ENCODE data around the gene DENND4A.
"Not testable (repeated sequence)": the region's sequence is repeated elsewhere in the genome, so short reads cannot be mapped to it uniquely, and the experiment has no call there.

DENND4A gene

GRCh38 chr15:65757256-65757655 is 34.8 kb downstream of the DENND4A start:
- no peak for DNase-seq (ENCODE audit: low spot score)

GRCh38 chr15:65752151-65752700 is 39.9 kb downstream of the DENND4A start:
- no peak for DNase-seq (ENCODE audit: low spot score)

- no peak for DNase-seq (ENCODE audit: low spot score)
These were observed 40.7 kb downstream of the DENND4A start for GRCh38 chr15:65751431-65751830.

DNA sequence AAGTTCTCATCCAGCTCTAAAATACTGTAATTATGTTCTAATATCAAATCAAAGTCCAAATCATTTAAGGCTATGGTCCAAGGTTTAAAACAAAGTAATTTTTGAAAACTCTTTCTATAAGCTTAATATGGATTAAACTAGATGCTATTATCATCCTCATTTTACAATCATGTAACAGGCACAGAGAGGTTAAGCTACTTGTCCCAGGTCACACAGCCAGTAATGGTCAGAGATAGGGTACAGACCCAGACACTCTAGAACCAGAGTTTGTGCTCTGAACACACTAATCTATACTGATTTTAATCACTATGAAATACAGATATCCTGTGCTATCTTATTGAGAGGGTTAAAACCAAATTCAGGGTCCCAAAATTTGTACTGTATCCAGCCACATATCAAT is 44.8 kb downstream of the DENND4A start:
- DNase-seq (ENCODE audit: low spot score): no peak

DNA sequence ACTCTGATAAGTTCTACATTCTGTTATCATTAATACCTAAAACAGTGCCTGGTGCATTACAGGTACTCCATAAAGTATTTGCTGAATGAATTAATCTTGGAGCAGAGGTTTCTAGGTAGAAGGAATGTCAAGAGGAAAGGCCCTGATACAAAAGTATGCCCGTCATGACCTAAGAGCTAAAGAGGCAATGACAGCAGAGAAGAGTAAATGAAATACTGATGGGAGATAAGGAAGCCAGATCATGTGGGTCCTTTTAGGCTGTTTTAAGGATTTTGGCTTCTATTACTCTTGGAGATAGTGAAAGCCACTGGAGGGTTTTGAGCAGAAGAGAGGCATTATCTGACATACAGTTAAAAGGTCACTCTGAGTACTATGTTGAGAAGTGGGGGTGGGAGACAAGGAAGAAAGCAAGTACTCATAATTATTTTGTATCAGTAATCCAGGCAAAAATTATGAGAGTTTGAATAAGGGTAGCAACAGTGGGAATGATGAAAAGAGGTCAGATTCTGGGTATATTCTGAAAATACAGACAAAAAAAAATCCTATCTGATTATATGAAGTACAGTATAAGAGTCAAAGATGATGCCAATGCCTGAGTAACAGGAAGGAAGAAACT is 48.3 kb downstream of the DENND4A start:
- DNase-seq (ENCODE audit: low spot score): no peak

GRCh38 chr15:65740148-65740547 is 51.9 kb downstream of the DENND4A start:
- no peak for DNase-seq (ENCODE audit: low spot score)

GRCh38 chr15:65738649-65739048 is 53.4 kb downstream of the DENND4A start:
- no peak for DNase-seq (ENCODE audit: low spot score)

GRCh38 chr15:65733599-65733998 is 58.5 kb downstream of the DENND4A start:
- not testable (repeated sequence) for DNase-seq (ENCODE audit: low spot score)

GRCh38 chr15:65732698-65733097 is 59.4 kb downstream of the DENND4A start:
- no peak for DNase-seq (ENCODE audit: low spot score)

- no peak for DNase-seq (ENCODE audit: low spot score)
These were observed 60.2 kb downstream of the DENND4A start for GRCh38 chr15:65731926-65732325.

GRCh38 chr15:65730549-65731172 is 61.4 kb downstream of the DENND4A start:
- DNase-seq (ENCODE audit: low spot score): no peak

- no peak for DNase-seq (ENCODE audit: low spot score)
These were observed 67.5 kb downstream of the DENND4A start for GRCh38 chr15:65724464-65725215.

- no peak for DNase-seq (ENCODE audit: low spot score)
These were observed 68.2 kb downstream of the DENND4A start for GRCh38 chr15:65723876-65724275.

DNA sequence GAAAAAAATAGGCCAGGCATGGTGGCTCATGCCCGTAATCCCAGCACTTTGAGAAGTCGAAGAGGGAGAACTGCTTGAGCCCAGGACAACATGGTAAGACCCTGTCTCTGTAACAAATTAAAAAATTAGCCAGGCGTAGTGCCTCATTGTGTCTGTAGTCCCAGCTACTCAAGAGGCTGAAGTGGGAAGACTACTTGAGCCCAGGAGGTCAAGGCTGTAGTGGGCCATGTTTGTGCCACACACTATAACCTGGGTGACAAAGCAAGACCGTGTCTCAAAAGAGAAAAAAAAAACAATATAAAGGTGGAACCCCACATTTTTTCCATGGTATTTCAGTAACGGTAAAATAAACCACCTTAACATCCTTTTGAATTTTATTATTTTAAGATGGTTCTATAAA is 69.9 kb downstream of the DENND4A start:
- no peak for DNase-seq (ENCODE audit: low spot score)

GRCh38 chr15:65712415-65712814 is 79.7 kb downstream of the DENND4A start:
- DNase-seq (ENCODE audit: low spot score): no peak

GRCh38 chr15:65695081-65695480 is 97.0 kb downstream of the DENND4A start:
- DNase-seq (ENCODE audit: low spot score): no peak

- DNase-seq (ENCODE audit: low spot score): no peak
These were observed 101.3 kb downstream of the DENND4A start for GRCh38 chr15:65690778-65691177.

DNA sequence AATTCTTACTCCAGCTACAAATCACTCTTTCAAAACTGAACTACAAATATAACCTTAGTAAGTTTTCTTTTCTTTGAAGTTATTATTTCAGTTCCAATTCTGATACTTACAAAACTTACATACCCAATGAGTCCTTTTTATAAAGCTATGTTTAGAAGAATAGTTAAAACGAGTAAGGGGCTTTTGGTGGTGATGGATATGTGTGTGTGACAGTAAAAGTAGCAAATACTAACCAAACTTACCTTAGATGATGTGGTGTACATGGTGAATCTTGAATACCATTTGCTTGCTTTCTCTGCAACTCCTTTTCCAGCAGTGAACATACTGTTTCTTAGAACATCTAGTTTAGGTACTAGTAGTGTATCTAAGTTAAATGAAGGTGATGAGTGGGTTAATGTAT is 101.9 kb downstream of the DENND4A start:
- no peak for DNase-seq (ENCODE audit: low spot score)

DNA sequence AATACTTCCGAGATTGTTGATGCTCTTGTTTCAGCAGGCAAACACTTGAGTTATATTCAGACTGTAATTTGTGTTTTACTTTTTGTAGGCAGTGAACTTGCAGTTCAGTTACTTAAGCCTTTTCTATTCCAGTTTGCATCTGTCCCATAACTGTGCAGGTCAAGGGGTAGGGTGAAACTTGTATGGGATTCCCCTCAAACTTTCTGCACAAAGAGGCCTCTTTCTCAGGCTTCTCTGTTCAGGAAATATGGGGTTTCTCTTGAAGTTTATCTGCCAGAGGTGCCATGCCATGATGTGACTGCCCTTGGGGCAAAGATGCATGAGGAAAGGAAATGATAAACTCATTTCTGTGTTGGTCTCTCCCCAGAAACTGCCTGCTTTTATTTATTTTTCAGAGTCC is 103.6 kb downstream of the DENND4A start:
- no peak for DNase-seq (ENCODE audit: low spot score)

DNA sequence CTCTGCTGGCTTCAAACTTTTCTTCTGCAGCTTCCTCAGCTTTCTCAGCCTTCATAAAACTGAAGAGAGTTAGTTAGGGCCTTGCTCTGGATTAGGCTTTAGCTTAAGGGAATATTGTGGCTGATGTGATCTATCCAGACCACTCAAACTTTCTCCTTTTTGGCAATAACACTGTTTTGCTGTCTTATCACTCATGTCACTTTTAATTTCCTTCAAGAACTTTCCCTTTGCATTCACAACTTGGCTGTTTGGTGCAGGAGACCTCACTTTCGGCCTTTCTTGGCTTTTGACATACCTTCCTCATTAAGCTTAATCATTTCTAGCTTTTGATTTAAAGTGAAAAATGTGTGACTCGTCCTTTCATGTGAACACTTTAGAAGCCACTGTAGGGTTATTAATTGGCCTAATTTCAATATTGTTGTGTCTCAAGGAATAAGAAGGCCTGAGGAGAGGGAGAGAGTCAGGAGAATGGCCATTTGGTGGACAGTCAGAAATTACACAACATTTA is 109.6 kb downstream of the DENND4A start:
- no peak for DNase-seq (ENCODE audit: low spot score)

- DNase-seq (ENCODE audit: low spot score): no peak
These were observed 111.5 kb downstream of the DENND4A start for GRCh38 chr15:65680544-65680943.

GRCh38 chr15:65676123-65676522 is 116.0 kb downstream of the DENND4A start:
- no peak for DNase-seq (ENCODE audit: low spot score)

GRCh38 chr15:65675551-65675950 is 116.5 kb downstream of the DENND4A start:
- no peak for DNase-seq (ENCODE audit: low spot score)
